SK-N-SH treated with all-trans-retinoic acid at 6 μM for 48 hours (cell line): Measurements from ENCODE around the gene P2RY8.

ENCODE experiments used
- ATAC-seq: fragments of 200-7000 bp; cut with Tn5 transposase; 3 replicates; pipeline ENCODE4 v1.9.1; 2020; ENCODE audit warnings: mild to moderate bottlenecking, moderate library complexity
- ARNTL ChIP-seq: fragments of 450-650 bp; formaldehyde crosslinking; IDR thresholded peaks from 2 replicates; pipeline ENCODE4 v1.5.0; 2020; ENCODE audit warnings: low read depth, mild to moderate bottlenecking, moderate library complexity, borderline replicate concordance
- BACH2 ChIP-seq: fragments of 250-450 bp; sonication (Bioruptor Pico); IDR thresholded peaks from 2 replicates; pipeline ENCODE4 v1.9.0; 2021; ENCODE audit warnings: mild to moderate bottlenecking, borderline replicate concordance
- CSDC2 ChIP-seq: fragments of 250-450 bp; sonication (Bioruptor Pico); IDR thresholded peaks from 2 replicates; pipeline ENCODE4 v1.5.0; 2020; ENCODE audit warnings: mild to moderate bottlenecking, moderate library complexity
- ESRRG ChIP-seq: fragments of 250-450 bp; sonication (Bioruptor Pico); IDR thresholded peaks from 2 replicates; pipeline ENCODE4 v1.6.1; 2021; ENCODE audit warnings: mild to moderate bottlenecking
- GLIS3 ChIP-seq: fragments of 250-450 bp; sonication (Bioruptor Pico); IDR thresholded peaks from 2 replicates; pipeline ENCODE4 v1.5.0; 2020; ENCODE audit warnings: mild to moderate bottlenecking, moderate library complexity
- ISL1 ChIP-seq: fragments of 250-450 bp; sonication (Bioruptor Pico); IDR thresholded peaks from 2 replicates; pipeline ENCODE4 v2.1.2; 2022; ENCODE audit warnings: mild to moderate bottlenecking, moderate library complexity
- OSR1 ChIP-seq: fragments of 250-450 bp; sonication (Bioruptor Pico); IDR thresholded peaks from 2 replicates; pipeline ENCODE4 v1.8.0; 2022; ENCODE audit warnings: moderate library complexity, mild to moderate bottlenecking, inconsistent platforms
- PPARA ChIP-seq: fragments of 250-450 bp; sonication (Bioruptor Pico); IDR thresholded peaks from 2 replicates; pipeline ENCODE4 v1.5.0; 2020; ENCODE audit warnings: mild to moderate bottlenecking, borderline replicate concordance
- RARB ChIP-seq: fragments of 250-450 bp; sonication (Bioruptor Pico); IDR thresholded peaks from 2 replicates; pipeline ENCODE4 v1.8.0; 2021; ENCODE audit warnings: mild to moderate bottlenecking, moderate library complexity
- SNAI2 ChIP-seq: fragments of 250-450 bp; sonication (Bioruptor Pico); IDR thresholded peaks from 2 replicates; pipeline ENCODE4 v1.5.0; 2020; ENCODE audit warnings: mild to moderate bottlenecking, moderate library complexity
- TCF4 ChIP-seq: fragments of 250-450 bp; sonication (Bioruptor Pico); IDR thresholded peaks from 2 replicates; pipeline ENCODE4 v1.8.0; 2021; ENCODE audit warnings: mild to moderate bottlenecking, moderate library complexity, borderline replicate concordance
- TOX ChIP-seq: fragments of 250-450 bp; sonication (Bioruptor Pico); IDR thresholded peaks from 2 replicates; pipeline ENCODE4 v1.8.0; 2021; ENCODE audit warnings: mild to moderate bottlenecking, moderate library complexity, borderline replicate concordance
- ZFP30 ChIP-seq: fragments of 450-650 bp; formaldehyde crosslinking; IDR thresholded peaks from 2 replicates; pipeline ENCODE4 v1.5.0; 2022; ENCODE audit warnings: mild to moderate bottlenecking, moderate library complexity
- ZNF565 ChIP-seq: fragments of 450-650 bp; formaldehyde crosslinking; conservative IDR thresholded peaks from 2 replicates; pipeline ENCODE4 v1.5.0; 2020; ENCODE audit warnings: low read depth, mild to moderate bottlenecking, moderate library complexity
- ZNF8 ChIP-seq: fragments of 450-650 bp; formaldehyde crosslinking; IDR thresholded peaks from 2 replicates; pipeline ENCODE4 v1.5.0; 2020; ENCODE audit warnings: mild to moderate bottlenecking, moderate library complexity
- TF ChIP-seq, protein P1 (sequence below): fragments of 250-450 bp; sonication (Bioruptor Pico); IDR thresholded peaks from 2 replicates; pipeline ENCODE4 v1.8.0; 2020; ENCODE audit warnings: mild to moderate bottlenecking, moderate library complexity, borderline replicate concordance
- TF ChIP-seq, protein P2 (sequence below): fragments of 250-450 bp; sonication (Bioruptor Pico); IDR thresholded peaks from 2 replicates; pipeline ENCODE4 v1.5.1; 2020; ENCODE audit warnings: low read depth, mild to moderate bottlenecking, moderate library complexity
- TF ChIP-seq, protein P3 (sequence below): fragments of 250-450 bp; sonication (Bioruptor Pico); IDR thresholded peaks from 2 replicates; pipeline ENCODE4 v1.5.1; 2021; ENCODE audit warnings: mild to moderate bottlenecking, moderate library complexity
- TF ChIP-seq, protein P4 (sequence below): fragments of 250-450 bp; sonication (Bioruptor Pico); IDR thresholded peaks from 2 replicates; pipeline ENCODE4 v1.8.0; 2021; ENCODE audit warnings: low read depth, mild to moderate bottlenecking, moderate library complexity, borderline replicate concordance
- TF ChIP-seq, protein P5 (sequence below): fragments of 250-450 bp; sonication (Bioruptor Pico); IDR thresholded peaks from 2 replicates; pipeline ENCODE4 v1.5.0; 2020; ENCODE audit warnings: mild to moderate bottlenecking, moderate library complexity

P2RY8 gene

DNA sequence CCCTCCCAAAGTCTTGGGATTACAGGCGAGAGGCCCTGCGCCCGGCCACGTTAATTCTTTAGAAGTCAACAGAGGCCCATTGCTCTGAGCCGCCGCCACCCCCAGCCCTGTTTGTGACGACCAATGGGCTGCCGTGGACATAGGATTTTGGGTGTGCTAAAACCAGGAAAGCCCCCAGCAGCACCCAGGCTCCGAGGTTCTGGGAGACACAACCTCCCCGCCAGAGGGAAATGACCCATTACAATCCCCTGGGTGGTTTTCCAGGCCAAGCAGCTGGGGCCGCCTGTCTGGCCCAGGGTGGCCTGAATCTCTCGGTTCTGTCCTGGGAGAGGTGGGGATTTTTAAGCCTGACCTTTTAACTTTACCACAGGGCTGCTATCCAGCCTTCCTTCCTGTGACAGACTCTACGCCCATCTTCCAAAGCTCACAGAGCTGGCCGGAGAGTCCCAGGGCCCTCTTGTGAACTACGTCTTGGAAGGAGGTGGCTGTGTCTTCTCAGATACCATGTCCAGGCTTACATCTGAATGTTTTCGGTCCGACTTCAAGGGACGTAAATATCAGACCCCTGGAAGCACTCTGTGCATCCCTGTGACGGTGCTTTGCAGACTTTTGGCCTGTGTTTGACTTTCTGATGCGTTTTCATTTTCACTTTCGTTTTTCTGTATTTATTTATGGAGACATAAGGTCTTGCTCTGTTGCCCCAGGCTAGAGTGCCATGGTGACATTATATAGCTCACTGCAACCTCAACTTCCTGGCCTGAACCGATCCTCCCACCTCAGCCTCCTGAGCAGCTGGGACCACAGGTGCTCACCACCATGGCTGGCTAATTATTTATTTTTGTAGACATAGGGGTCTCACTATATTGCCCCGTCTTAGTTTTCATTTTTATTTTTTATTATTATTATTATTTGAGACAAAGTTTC, 36.0 kb downstream of the P2RY8 start:
- ATAC-seq = no peak
- TF ChIP-seq TOX (CRISPR knock-in tag) (no peak), ESRRG (CRISPR knock-in tag) (no peak), SNAI2 (CRISPR knock-in tag) (no peak), RARB (CRISPR knock-in tag) (no peak), BACH2 (no peak), OSR1 (CRISPR knock-in tag) (no peak), ARNTL (CRISPR knock-in tag) (no peak), ZFP30 (CRISPR knock-in tag) (no peak), GLIS3 (CRISPR knock-in tag) (no peak), CSDC2 (CRISPR knock-in tag) (no peak), ISL1 (CRISPR knock-in tag) (no peak), TCF4 (CRISPR knock-in tag) (no peak), ZNF565 (CRISPR knock-in tag) (no peak)
- TF ChIP-seq, protein P1, sequence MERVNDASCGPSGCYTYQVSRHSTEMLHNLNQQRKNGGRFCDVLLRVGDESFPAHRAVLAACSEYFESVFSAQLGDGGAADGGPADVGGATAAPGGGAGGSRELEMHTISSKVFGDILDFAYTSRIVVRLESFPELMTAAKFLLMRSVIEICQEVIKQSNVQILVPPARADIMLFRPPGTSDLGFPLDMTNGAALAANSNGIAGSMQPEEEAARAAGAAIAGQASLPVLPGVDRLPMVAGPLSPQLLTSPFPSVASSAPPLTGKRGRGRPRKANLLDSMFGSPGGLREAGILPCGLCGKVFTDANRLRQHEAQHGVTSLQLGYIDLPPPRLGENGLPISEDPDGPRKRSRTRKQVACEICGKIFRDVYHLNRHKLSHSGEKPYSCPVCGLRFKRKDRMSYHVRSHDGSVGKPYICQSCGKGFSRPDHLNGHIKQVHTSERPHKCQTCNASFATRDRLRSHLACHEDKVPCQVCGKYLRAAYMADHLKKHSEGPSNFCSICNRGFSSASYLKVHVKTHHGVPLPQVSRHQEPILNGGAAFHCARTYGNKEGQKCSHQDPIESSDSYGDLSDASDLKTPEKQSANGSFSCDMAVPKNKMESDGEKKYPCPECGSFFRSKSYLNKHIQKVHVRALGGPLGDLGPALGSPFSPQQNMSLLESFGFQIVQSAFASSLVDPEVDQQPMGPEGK (CRISPR knock-in tag) = no peak
- TF ChIP-seq, protein P2, sequence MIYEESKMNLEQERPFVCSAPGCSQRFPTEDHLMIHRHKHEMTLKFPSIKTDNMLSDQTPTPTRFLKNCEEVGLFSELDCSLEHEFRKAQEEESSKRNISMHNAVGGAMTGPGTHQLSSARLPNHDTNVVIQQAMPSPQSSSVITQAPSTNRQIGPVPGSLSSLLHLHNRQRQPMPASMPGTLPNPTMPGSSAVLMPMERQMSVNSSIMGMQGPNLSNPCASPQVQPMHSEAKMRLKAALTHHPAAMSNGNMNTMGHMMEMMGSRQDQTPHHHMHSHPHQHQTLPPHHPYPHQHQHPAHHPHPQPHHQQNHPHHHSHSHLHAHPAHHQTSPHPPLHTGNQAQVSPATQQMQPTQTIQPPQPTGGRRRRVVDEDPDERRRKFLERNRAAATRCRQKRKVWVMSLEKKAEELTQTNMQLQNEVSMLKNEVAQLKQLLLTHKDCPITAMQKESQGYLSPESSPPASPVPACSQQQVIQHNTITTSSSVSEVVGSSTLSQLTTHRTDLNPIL (CRISPR knock-in tag) = no peak
- TF ChIP-seq, protein P3, sequence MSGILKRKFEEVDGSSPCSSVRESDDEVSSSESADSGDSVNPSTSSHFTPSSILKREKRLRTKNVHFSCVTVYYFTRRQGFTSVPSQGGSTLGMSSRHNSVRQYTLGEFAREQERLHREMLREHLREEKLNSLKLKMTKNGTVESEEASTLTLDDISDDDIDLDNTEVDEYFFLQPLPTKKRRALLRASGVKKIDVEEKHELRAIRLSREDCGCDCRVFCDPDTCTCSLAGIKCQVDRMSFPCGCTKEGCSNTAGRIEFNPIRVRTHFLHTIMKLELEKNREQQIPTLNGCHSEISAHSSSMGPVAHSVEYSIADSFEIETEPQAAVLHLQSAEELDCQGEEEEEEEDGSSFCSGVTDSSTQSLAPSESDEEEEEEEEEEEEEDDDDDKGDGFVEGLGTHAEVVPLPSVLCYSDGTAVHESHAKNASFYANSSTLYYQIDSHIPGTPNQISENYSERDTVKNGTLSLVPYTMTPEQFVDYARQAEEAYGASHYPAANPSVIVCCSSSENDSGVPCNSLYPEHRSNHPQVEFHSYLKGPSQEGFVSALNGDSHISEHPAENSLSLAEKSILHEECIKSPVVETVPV = no peak
- TF ChIP-seq, protein P4, sequence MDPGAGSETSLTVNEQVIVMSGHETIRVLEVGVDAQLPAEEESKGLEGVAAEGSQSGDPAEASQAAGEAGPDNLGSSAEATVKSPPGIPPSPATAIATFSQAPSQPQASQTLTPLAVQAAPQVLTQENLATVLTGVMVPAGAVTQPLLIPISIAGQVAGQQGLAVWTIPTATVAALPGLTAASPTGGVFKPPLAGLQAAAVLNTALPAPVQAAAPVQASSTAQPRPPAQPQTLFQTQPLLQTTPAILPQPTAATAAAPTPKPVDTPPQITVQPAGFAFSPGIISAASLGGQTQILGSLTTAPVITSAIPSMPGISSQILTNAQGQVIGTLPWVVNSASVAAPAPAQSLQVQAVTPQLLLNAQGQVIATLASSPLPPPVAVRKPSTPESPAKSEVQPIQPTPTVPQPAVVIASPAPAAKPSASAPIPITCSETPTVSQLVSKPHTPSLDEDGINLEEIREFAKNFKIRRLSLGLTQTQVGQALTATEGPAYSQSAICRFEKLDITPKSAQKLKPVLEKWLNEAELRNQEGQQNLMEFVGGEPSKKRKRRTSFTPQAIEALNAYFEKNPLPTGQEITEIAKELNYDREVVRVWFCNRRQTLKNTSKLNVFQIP = no peak

DNA sequence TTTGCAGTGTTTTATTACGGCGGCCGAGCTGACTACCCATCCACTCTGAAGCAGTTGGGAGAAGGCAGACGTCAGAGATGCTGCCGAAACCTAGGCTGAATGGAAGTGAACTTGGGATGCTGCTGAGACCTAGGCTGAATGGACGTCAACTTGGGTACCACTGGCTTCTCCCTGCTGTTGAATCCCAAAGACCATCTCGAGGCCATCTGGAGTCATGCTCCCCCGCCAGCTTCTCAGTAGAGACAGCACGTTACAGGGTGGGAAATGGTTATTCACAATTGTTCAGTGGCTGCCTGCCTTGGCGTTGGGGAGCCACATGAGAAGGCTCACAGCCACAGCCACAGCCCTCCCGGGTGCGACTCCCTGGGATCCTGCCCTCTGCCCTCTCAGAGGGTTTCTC, 40.9 kb downstream of the P2RY8 start:
- no peak for TF ChIP-seq PPARA (CRISPR knock-in tag)
- no peak for TF ChIP-seq ZNF565 (CRISPR knock-in tag)
- TF ChIP-seq ESRRG (CRISPR knock-in tag) = no peak
- TF ChIP-seq ZFP30 (CRISPR knock-in tag) = no peak
- TF ChIP-seq, protein P5, sequence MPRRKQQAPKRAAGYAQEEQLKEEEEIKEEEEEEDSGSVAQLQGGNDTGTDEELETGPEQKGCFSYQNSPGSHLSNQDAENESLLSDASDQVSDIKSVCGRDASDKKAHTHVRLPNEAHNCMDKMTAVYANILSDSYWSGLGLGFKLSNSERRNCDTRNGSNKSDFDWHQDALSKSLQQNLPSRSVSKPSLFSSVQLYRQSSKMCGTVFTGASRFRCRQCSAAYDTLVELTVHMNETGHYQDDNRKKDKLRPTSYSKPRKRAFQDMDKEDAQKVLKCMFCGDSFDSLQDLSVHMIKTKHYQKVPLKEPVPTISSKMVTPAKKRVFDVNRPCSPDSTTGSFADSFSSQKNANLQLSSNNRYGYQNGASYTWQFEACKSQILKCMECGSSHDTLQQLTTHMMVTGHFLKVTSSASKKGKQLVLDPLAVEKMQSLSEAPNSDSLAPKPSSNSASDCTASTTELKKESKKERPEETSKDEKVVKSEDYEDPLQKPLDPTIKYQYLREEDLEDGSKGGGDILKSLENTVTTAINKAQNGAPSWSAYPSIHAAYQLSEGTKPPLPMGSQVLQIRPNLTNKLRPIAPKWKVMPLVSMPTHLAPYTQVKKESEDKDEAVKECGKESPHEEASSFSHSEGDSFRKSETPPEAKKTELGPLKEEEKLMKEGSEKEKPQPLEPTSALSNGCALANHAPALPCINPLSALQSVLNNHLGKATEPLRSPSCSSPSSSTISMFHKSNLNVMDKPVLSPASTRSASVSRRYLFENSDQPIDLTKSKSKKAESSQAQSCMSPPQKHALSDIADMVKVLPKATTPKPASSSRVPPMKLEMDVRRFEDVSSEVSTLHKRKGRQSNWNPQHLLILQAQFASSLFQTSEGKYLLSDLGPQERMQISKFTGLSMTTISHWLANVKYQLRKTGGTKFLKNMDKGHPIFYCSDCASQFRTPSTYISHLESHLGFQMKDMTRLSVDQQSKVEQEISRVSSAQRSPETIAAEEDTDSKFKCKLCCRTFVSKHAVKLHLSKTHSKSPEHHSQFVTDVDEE = no peak
- no peak for TF ChIP-seq SNAI2 (CRISPR knock-in tag)
- TF ChIP-seq OSR1 (CRISPR knock-in tag) = no peak
- TF ChIP-seq GLIS3 (CRISPR knock-in tag) = no peak
- TF ChIP-seq ZNF8 (CRISPR knock-in tag) = no peak
- no peak for TF ChIP-seq ISL1 (CRISPR knock-in tag)

More for the DNA sequence above, 40.9 kb downstream of the P2RY8 start:
- ATAC-seq = no peak
